Left ventricle myocardium inferior (tissue), 1 donor: ENCODE data around the gene KCTD16. TPM values are rescaled to one million over a fixed set of nuclear protein-coding genes. Genes with fewer than 3 reads are reported as not detected.

Experiments
- DNase-seq: peaks from one replicate; pipeline ENCODE4 v3.0.0-alpha.2; 2020
- H3K27ac ChIP-seq: fragments of 200-600 bp; replicated peaks from 2 replicates; pipeline ENCODE4 v1.8.0; 2021
- H3K27me3 ChIP-seq: fragments of 200-600 bp; 2 replicates; pipeline ENCODE4 v1.8.0; 2021; ENCODE audit warnings: low read depth
- H3K36me3 ChIP-seq: fragments of 200-600 bp; 2 replicates; pipeline ENCODE4 v1.8.0; 2021
- H3K4me1 ChIP-seq: fragments of 200-600 bp; 2 replicates; pipeline ENCODE4 v1.8.0; 2021
- H3K4me3 ChIP-seq: fragments of 200-600 bp; 2 replicates; pipeline ENCODE4 v1.8.0; 2021; ENCODE audit warnings: mild to moderate bottlenecking, moderate library complexity
- H3K9me3 ChIP-seq: fragments of 200-600 bp; replicated peaks from 2 replicates; pipeline ENCODE4 v1.8.0; 2021
- CTCF ChIP-seq: fragments of 200-600 bp; IDR thresholded peaks from 2 replicates; pipeline ENCODE4 v1.8.0; 2021; ENCODE audit warnings: antibody characterized with exemption, mild to moderate bottlenecking, borderline replicate concordance
- intact Hi-C: fragments of 100-400 bp; cut with micrococcal nuclease; formaldehyde crosslinking; loops from one replicate; pipeline ENCODE4 v1.11.0; 2022
- total RNA-seq: library from RNA; stranded (reverse); fragmentation: NEBNext Ultra II Directional; extraction: Animal tissue kit (Norgen Biotek cat#: 25700); gene quantifications from one replicate; pipeline ENCODE4 v1.2.1, GENCODE V29; 2021
- donor health status: DM: no; HTN: yes; CAD: no; lungs with severe emphysema.

Gene KCTD16
- total RNA-seq, 1 donor from 2014 or later: 0.08 TPM

GRCh38 chr5:144328980-144329379, 158.3 kb downstream of the KCTD16 start:
- H3K27ac ChIP-seq: no peak overlapping the region
- no peak for TF ChIP-seq CTCF
- no peaks in the 10 kb centered on the region for H3K9me3 ChIP-seq
- H3K4me1 ChIP-seq: no peaks in the 10 kb centered on the region
- DNase-seq: no peak
- no peaks in the 10 kb centered on the region for H3K27me3 ChIP-seq
- intact Hi-C loops: no loop called here
- H3K4me3 ChIP-seq: no peak overlapping the region
- H3K36me3 ChIP-seq: no peaks in the 10 kb centered on the region

GRCh38 chr5:144329681-144330080, 159.0 kb downstream of the KCTD16 start:
- DNase-seq: no peak
- Histone ChIP-seq H3K9me3 (no peaks in the 10 kb centered on the region), H3K27ac (no peak overlapping the region), H3K4me1 (no peaks in the 10 kb centered on the region), H3K27me3 (no peaks in the 10 kb centered on the region), H3K36me3 (no peaks in the 10 kb centered on the region), H3K4me3 (no peak overlapping the region)
- TF ChIP-seq CTCF: no peak
- intact Hi-C loops: no loop called here

- Histone ChIP-seq H3K4me3 (no peak overlapping the region), H3K4me1 (no peaks in the 10 kb centered on the region), H3K9me3 (no peaks in the 10 kb centered on the region), H3K27me3 (no peaks in the 10 kb centered on the region), H3K27ac (no peak overlapping the region), H3K36me3 (no peaks in the 10 kb centered on the region)
- intact Hi-C loops: no loop called here
- no peak for TF ChIP-seq CTCF
- DNase-seq: no peak
These were observed 160.7 kb downstream of the KCTD16 start for GRCh38 chr5:144331361-144331760.

GRCh38 chr5:144332265-144332664, 161.6 kb downstream of the KCTD16 start:
- TF ChIP-seq CTCF: no peak

DNA sequence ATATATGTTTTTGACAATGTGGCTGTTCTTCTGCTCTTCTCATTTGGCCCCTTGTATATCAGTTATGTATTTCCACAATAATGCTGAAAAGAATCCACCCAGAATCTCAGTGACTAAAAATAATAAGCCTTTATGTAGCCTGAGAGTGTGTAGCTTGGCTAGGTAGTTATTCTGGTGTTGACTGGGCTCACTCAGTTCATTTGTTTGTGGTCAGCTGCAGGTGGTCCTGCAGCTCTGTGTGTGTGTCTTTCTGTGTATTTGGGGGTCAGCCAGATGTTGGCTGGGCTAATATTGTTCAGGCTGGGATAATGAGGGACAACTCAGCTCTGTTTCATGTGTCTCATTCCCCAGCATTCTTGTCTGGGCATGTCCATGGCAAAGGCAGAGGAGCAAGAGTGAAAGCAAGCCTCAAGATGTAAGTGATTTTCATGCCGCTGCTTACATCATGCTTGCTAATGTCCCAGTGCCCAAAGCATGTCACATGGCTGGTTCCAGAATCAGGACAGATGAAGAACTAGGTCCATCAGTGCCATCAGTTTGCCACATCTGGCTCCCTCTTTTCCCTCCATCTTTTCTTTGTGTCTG, 162.8 kb downstream of the KCTD16 start:
- intact Hi-C loops: no loop called here
- TF ChIP-seq CTCF: no peak
- Histone ChIP-seq H3K4me3 (no peak overlapping the region), H3K27me3 (no peaks in the 10 kb centered on the region), H3K9me3 (no peaks in the 10 kb centered on the region), H3K36me3 (no peaks in the 10 kb centered on the region), H3K4me1 (no peaks in the 10 kb centered on the region), H3K27ac (no peak overlapping the region)
- DNase-seq: no peak

More at GRCh38 chr5:144332265-144332664, 161.6 kb downstream of the KCTD16 start:
- Histone ChIP-seq H3K27me3 (no peaks in the 10 kb centered on the region), H3K4me3 (no peak overlapping the region), H3K36me3 (no peaks in the 10 kb centered on the region), H3K4me1 (no peaks in the 10 kb centered on the region), H3K9me3 (no peaks in the 10 kb centered on the region), H3K27ac (no peak overlapping the region)
- intact Hi-C loops: no loop called here
- DNase-seq: no peak
